Endometrial microvascular endothelial cells (primary cell): ENCODE measurements around the gene KIF19. TPM values are rescaled to one million over a fixed set of nuclear protein-coding genes. Genes with fewer than 3 reads are reported as not detected.

ENCODE experiments used
- in situ Hi-C: cut with HindIII; loops from 2 replicates; pipeline ENCODE4 v1.10.0; 2017; ENCODE audit warnings: low sequenced_read_pairs, low pct_unique_long_range_greater_than_20kb; ENCODE audit errors: inconsistent ontology term
- total RNA-seq: library from RNA; depleted of rRNA; stranded (reverse); fragments of >200 nt; gene quantifications from one replicate; pipeline ENCODE4 v1.2.3, GENCODE V29; 2015; ENCODE audit errors: inconsistent ontology term

The KIF19 gene
- total RNA-seq, 1 donor from 2014 or later, result 0.09 TPM

DNA sequence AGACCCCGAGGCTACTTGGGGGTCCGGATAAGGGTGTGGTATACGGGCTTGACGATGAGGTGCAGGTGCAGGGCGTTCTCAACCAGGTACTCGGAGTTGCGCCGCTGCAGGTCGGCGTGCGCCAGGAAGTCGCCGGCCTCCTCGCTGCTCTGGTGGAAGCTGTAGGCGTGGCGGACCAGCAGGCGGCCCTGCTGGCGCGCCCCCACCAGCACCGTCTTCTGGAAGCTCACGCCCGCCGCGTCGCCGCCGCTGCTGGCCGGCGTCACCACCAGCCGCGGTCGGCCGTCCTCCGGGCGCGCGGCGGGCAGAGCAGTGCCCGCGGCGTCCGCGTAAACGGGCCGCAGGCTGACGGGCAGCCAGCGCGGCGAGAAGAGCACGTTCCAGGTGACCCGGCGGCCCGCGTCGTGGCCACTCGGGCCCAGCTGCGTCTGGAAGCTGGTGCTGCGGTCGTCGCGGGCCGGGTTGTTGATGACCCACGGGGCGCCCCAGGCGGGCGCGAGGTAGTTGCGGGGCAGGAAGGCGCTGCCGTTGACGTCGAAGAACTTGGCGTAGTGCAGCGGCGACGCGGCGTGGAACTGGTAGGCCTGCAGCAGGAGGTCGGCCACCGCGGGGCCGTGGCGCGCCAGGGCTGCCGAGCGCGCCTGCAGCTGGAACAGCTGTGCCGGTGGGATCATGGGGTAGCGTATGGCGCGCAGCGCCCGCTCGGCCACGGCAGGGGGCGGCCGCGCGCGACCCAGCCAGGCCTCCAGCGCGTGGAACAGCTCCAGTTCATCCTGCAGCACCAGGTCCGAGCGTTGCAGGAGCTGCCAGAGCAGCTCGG, 30.8 kb downstream of the KIF19 start:
- in situ Hi-C loops, result no loop called here

DNA sequence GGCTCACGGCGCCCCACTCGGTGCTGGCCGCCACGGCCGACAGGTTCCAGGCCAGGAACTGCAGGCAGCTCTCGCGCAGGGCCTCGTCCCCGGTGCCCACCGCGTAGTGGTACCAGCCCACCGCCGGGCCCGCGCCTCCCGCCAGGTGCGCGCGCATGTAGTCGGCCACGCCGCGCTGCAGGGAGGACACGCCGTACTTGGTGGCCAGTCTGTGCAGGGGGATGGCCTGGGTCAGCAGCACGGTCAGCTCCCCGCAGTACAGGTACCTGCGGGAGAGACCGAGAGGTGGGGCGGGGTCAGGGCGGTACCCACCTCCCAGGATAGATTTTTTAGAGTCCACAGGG, 31.4 kb downstream of the KIF19 start:
- in situ Hi-C loops, result no loop called here

DNA sequence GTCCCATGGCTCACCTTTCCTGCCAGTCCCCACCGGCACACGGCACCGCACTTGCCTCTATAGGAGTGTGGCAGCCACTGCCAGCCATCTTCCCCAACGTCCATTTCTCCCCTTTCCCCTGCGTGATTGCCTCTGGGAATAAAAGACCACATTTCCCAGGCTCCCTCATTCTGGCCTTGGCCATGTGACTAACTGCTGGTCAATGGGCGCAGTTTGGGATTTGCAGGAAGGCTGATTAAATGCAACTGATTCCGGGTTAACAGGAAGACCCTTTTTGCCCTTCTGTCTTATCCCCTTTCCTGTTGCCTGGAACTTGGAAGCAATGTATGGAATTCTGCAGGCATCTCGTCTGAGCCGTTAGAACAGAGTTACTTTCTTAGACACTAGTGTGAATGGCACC, 32.7 kb downstream of the KIF19 start:
- in situ Hi-C loops, result no loop called here

DNA sequence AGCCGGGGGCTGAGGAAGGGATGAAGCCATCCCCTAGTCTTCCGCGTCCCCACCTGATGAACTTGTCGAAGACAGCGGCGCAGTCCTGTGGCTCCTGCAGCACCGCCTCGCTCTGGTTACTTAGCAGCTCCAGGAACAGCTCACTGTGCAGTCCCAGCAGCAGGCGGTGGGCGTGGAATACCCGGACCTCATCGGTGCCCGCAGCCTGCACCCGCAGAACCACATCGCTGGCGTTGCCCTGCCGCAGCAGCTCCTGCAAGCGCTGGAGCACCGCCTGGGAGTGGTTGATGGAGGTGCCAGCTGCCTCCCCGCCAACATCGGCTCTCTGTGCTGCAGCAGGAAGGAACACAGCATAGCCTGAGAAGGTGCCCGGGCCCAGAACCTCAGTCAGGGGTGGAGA, 33.9 kb downstream of the KIF19 start:
- in situ Hi-C loops, result no loop called here

DNA sequence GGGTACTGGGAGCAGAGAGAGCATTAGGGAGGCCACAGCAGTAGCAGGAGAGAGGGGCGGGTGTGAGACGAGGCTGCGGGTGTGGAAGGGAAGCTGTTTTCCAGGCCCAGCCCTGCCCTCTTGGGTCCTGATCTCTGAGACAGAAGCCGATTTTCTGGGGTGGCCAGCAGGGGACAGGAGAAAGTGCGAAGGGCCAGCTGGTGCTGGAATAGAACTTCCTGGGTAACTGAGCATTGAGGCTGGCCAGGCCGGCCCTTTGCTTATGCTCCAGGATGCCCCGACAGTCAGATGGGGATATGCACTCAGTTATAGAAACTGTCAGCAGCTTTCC, 34.8 kb downstream of the KIF19 start:
- in situ Hi-C loops, result no loop called here

DNA sequence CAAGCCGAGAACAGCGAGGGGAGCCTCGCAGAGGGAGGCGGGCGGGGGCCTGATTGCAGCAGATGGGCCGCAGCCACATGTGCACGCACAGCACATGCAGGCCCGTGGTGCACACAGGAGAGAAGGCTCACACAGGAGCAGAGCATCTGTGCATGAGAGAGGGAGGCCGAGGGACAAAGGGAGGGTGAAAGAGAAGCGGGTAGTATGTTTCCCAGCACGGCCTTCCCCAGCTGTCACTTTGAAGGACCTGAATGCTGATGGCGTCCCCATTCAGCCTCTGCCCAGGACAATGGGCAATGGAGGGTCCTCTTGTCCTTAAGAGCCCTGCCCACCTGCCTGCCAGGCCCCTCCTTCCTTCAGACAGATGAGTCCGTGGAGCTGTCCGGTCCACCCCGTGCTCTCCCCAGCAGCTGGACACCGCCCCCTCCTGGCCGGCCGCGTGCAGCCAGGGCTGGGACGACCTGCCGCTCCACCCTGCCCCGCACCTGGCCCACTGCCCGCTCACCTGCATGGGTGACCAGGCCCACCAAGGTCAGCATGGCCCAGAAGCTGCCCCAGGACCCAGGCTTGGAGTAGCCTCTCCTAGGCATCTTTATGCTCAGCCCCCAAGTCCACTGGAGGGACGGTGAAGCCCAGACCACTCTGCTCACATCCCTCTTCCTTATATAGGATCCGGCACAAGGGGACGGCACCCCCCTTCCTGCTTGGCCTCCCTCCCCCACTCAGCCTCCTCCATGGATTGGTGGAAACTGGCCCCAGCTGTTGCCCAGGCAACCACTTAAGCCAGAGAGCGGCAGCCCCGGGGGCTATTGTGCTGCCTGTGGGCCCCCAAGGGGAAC, 35.4 kb downstream of the KIF19 start, which contains the start of gene BTBD17:
Gene BTBD17 (minus strand): TSS at position 639 of the 839 bp plus-strand sequence. CDS start 49 bp downstream, at position 590.
- in situ Hi-C loops, result no loop called here

DNA sequence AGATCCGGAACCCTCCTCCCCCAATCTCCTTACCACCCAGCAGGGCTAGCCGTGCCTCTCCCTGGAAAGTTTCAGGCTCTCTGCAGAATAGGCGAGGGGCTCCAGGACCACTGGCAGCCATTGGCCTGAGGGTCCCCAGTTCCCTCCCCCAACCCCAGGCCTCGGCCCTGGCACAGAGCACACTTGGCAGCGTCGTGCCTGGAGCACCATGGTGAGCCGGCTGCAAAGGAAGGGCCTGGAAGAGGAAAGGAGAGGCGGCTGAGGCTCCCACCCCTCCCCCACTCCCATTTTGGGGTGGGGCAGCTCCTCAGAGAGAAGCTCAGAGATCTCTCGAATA, 36.0 kb downstream of the KIF19 start:
- in situ Hi-C loops, result no loop called here

DNA sequence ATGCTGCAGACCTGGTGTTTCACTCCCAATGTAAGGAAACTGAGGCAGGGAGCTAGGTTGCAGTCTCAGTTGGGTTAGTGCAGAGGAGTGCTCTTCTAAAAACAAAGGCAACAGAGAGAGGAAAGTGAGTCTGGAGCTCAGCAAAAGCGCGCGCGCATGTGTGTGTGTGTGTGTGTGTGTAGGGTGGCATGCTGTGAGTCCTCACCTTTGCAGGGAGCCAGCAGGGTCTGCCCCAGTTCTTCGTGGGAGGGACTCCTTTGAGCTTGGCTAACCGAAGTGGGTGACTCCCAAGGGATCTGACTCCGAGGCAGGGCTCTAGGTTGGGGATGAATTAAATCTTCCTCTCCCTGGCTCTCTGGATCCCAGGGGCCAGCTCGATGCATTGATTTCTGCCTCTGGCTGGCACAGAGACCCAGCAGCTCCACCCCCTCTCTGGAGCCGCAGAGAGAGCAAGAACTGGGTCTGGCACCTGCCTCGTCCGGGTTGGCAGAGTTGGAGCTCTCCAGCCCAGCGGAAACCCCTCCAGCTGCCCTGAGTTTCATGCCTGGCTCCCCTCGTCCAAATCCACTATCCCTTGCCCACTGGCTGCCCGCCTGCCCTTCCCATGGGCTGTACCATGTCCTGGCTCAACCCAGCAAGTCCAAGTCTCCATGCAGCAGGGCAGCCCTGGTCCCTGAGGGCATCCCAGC, 36.9 kb downstream of the KIF19 start:
- in situ Hi-C loops, result no loop called here

DNA sequence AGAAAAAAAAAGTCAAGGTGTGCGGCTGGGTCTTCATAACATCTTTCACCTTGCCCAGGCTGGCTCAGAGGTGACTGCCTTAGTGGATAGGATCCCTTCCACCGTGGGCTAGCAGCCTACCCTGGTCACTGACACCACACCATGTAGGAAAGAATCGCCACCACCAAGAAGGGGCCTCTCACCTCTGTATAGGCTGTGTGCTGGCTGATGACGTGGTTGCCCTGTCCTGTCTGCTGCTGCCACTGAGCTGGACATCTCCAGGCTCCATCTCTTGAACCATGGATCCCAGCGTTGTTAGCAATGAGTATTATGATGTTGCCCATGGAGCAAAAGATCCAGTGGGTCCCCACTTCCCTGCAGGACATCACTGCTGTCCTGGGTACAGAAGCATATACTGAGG, 41.2 kb downstream of the KIF19 start, which contains the start of gene GPR142:
Gene GPR142 (plus strand): TSS at position 301 of the 400 bp plus-strand sequence. CDS start 2,035 bp downstream, outside the sequence.
- in situ Hi-C loops, result no loop called here

DNA sequence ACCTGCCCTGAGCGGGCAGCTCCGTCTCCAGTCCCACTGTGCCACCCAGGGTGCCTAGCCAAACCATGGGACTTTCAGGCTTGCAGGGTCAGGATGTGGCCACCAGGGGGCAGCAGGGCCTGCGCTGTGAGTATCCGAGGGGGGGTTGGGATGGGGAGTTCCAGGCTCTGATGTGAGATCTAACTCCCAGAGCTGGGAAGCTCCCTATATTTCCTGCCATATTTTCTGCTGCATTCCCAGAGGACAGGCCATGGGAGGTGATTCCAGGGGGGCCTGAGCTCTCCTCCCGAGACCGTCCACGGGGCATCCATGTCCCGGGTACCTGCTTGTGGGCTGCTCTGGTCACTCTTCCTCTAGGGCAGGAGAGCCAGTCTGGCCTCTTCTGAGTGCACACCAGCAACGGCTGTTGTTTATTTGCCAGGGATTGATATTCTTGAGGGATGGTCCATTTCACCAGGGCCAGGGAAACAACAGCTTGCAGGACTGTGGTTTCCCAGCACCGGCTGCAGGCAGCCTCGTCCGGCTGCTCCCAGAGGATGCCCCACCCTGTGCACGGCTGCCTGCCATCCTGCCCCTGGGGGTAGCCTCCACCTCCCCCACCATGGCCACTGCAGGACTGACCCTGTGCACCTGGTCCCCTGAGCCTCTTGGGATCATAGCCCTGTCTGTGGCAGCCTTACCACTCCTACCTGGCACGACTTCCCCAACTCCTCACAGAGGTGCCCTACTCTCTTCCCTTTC, 42.5 kb downstream of the KIF19 start:
- in situ Hi-C loops, result no loop called here

DNA sequence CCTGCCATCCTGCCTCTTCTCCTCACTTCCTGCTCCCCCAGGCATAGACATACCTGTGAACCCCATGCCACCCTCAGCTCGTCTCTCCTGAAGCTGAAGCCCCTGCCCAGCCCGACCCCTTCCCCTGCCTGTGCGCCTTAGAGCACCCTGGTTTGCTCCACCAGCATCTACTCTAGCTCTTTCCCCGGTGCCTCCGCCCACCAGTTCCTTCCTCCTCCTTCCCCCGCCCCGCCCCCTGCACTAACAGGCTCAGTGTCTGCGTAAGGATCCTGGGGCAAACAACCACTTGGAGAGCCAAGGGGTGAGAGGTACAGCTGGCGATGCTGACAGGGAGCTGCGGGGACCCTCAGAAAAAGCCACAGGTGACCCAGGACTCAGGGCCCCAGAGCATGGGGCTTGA, 43.2 kb downstream of the KIF19 start:
- in situ Hi-C loops, result no loop called here

DNA sequence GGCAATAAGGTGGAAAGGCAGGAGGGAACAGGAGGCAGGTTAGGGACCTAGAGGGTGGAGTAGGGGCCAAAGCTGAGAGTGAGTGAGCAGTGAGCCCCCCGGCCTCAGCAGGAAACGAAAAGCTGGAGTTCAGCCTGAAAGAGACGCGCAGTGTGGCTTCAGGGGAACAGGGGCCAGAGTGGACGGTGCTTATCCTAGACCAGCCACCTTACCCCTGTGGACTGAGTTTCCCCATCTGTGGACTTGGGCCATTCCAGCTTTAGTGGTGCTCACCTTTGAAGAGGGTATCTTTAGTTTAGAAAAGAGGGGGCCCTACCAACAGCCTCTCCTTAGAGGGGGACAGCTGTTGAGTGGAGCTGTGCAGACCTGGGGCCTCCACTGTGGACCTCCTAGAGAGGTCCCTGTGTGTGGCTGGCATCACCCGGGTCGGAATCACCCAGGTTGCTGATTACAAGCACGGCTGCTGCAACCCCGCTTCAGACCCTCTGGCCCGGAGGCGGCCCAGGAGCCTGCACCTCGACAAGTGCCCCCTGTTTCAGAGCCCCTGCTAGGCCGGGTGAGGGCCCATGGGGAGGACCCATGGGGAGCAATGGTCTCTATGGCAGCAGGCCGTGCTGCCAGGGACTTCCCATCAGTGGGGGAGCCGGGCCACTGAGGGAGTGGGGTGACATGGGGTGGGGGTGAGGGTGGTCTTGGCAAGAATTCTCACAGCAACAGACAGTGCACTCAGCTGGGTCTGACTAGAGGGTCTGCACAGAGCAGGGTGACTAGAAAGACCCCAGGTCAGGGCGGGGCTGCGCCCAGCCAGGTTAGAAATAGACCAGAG, 43.9 kb downstream of the KIF19 start:
- in situ Hi-C loops, result no loop called here

DNA sequence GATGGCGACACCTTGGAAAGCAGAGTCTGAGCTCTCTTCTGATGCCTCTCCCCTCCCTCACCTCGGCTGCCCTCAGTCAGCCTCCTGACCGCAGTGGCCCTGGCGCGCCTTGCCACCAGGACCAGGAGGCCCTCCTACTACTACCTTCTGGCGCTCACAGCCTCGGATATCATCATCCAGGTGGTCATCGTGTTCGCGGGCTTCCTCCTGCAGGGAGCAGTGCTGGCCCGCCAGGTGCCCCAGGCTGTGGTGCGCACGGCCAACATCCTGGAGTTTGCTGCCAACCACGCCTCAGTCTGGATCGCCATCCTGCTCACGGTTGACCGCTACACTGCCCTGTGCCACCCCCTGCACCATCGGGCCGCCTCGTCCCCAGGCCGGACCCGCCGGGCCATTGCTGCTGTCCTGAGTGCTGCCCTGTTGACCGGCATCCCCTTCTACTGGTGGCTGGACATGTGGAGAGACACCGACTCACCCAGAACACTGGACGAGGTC, 45.7 kb downstream of the KIF19 start:
- in situ Hi-C loops, result no loop called here

DNA sequence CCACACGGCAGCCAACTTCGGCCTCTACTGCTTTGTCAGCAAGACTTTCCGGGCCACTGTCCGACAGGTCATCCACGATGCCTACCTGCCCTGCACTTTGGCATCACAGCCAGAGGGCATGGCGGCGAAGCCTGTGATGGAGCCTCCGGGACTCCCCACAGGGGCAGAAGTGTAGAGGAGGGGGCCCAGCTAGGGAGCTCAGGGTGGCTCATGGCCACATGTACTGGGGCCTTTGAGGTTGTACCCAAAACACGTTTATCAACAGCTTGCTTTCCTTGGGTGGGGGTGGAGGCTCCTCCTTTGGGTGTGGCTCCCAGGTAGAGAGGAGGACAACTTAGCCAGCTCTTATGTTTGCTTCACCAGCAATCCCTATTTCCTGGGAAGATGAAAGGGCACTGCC, 46.4 kb downstream of the KIF19 start:
- in situ Hi-C loops, result no loop called here

DNA sequence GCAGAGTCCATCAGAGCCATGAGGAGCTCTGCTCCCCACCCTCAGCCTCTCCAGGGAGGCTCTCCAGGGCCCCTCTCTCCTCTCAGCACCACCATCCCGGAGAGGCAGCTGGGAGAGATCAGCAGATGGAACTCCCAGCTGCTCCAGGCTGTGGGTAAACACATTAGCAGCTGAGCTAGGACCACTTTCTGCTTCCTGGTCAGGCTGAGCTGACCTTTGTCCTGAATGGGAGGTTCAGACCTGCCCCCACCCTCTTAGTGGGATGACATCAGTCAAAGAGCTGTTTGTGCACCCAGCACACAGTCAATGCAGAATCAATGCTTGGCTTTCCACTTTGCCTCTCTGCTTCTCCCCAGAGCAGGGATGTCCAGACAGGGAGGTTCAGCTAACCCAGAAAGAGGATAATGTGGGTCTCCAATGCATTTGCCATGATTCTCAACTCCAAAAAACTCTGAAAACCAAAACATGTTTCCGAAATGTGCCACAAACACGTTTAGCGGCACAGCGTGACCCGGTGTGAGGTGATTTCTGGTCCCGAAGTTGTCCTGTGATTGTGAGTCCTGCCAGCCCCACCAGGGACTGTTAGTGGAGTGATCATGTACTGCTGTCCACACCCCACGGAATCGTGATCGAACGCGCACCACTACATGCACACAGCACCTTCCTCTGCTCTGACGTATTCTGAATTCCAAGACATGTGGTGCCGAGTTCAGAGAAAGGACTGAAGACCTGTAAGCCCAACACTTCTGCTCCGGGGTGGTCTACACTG, 48.0 kb downstream of the KIF19 start:
- in situ Hi-C loops, result no loop called here

DNA sequence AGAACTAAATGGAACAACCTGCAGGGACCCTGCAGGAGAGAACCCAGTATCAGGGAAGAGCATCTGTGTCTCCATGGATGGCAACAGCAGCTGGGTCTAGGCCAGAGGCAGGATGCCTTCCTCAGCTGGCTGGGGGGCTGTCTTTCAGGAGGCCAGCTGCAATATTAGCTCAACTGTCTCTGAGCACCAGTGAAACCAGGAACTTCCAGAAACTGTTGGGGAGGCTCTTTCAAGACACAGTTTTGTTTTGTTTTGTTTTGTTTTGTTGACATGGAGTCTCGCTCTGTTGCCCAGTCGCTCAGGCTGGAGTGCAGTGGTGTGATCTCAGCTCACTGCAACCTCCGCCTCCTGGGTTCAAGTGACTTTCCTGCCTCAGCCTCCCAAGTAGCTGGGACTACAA, 48.8 kb downstream of the KIF19 start:
- in situ Hi-C loops, result no loop called here

DNA sequence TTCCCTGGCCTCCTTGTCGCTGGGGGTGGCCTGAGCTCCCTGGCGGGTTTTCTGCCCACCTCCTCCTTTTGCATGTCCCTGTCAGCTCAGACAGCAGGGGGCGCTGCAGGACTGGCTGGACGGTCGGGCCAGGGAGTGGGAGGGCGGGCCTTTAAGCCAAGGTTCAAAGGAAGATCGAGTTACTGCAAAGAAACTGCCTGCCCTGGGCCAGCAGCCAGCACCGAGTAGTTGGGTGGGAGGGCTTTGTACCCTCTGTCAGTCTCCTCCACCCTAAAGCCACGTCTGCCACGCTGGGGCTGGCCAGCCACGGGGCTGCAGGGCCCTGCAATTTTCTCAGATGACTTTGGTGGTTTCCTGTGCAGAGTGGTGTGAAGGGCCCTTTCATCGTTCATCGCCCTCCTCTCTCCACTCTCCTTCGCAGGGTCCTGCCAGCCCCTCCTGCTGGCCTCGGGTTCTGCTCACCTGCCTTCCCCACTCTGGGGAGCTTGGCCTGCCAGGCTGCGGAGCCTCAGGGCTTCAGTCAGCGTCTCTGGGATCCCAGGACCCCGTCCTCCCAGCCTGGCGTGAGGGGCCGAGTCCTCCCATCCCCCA, 53.6 kb downstream of the KIF19 start:
- in situ Hi-C loops, result no loop called here
